Nasal cavity respiratory epithelium epithelial cell of viscerocranial mucosa (primary cell): ENCODE measurements around the gene IFNA6. TPM values are rescaled to one million over a fixed set of nuclear protein-coding genes. Genes with fewer than 3 reads are reported as not detected.

Experiments used
- total RNA-seq: library from RNA; depleted of rRNA; stranded (reverse); fragments of >200 nt; gene quantifications from 2 replicates; pipeline ENCODE4 v1.2.3, GENCODE V29; 2014

Gene IFNA6
- total RNA-seq: not detected in 2 replicates

DNA sequence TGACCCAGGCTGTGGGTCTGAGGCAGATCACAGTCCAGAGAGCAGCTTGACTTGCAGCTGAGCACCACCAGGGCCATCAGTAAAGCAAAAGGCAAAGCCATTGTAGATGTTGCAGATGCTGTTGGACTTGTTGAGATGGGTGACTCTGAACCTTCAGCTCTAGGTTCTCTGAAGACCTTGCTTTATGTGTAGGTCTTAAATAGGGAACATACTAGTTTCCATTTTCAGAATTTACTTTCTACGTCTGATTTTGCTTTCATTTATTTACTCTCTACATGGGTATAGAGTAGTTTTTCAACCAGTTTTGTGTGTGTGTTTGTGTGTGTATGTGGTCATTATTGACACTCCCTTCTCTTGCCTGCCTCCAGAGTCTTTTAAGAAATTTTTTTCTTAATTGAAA is at the start of gene IFNA6:
IFNA6 (minus strand) TSS at position 101 of the 400 bp plus-strand sequence; CDS start at position 101, 0 bp downstream.

DNA sequence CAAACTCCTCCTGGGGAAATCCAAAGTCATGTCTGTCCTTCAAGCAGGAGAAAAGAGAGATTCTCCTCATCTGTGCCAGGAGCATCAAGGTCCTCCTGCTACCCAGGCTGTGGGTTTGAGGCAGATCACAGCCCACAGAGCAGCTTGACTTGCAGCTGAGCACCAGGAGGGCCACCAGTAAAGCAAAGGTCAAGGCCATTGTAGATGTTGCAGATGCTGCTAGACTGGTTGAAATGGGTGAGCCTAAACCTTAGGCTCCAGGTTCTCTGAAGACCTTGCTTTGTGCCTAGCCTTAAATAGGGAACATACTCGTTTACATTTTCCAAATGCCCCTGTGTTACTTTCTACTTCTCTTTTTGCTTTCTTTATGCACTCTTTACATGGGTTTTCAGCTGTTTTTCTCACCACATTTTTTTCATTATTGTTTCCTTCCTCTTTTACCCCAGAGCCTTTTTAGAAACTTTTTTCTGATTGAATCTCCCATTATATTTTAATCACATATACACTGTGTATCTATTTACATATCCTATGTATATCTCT is 34.5 kb upstream of the IFNA6 start, which contains the start of gene IFNA2:
IFNA2 (minus strand) TSS at position 268 of the 540 bp plus-strand sequence; CDS start at position 199, 69 bp downstream.

DNA sequence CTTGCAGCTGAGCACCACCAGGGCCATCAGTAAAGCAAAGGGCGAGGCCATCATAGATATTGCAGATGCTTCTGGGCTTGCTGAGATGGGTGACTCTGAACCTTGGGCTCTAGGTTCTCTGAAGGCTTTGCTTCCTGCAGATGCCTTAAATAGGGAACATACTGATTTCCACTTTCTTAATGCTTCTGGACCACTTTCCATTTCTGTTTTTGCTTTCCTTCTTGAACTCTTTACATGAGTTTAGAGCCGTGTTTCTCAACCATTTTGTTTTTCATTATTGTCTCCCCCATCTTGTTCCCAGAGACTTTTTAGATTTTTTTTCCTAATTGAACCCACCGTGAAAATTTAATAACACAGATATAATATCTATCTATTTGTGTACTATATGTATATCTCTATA is 17.3 kb upstream of the IFNA6 start, which contains the start of gene IFNA13:
IFNA13 (minus strand) TSS at position 101 of the 400 bp plus-strand sequence; CDS start at position 54, 47 bp downstream.

DNA sequence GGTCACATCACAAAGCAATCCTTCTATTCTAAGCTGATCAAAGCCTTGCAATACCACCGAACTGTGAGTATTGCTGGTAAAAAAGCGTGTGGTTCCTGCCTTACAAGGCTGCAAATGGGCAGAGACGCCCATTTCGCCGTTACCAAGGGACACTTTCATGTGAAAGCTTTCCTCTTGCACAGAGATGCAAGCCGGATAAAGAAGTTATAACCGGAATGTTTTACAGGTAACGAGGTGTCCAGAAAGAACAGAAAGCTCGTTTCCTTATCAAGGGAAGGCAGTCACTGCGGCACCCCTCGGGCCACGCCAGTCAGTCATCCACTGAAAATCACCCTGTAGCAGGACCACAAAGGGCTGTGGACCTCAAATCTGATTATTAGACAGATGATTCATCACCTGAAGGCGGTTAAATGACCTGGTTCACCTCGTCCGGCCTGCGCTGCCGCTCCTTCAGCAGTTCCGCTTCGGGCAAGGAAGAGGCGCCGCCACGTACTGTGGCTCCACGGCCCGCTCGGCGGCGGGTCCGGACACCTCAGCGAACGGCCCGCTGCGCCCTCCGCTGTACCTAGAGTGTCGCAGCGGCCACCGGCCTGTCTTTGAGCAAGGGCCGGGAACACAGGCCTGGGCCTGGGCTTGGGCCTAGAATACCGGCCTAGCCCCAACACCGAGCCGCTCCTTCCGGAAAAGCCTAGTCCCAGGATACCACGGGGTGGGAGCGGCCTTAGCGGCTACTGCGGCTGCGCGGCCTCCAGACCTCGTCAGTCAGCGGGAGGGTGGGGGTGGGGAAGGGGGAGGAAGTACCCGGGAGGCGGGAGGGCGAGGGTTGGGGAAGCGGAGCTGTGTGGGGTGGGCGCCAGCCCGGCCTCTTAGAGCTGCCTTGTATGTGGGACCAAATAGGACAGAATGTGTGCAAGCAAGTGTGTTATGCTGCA is 15.7 kb downstream of the IFNA6 start, which contains the start of gene KLHL9:
KLHL9 (minus strand) TSS at position 704 of the 932 bp plus-strand sequence; CDS start at position 159, 545 bp downstream.

GRCh38 chr9:21305213-21305612 is 45.5 kb downstream of the IFNA6 start, which contains the start of gene IFNA5:
Gene IFNA5 (minus strand): TSS chr9:21305313. CDS start chr9:21305256, 57 bp downstream.

Other genes starting within 250 kb of the IFNA6 start
- not detected in 2 replicates for gene IFNW1, start 209.1 kb downstream of the IFNA6 start, total RNA-seq
- not detected in 2 replicates for gene IFNA21, start 184.2 kb downstream of the IFNA6 start, total RNA-seq
- not detected in 2 replicates for gene IFNA4, start 163.3 kb downstream of the IFNA6 start, total RNA-seq
- gene IFNA7, start 148.7 kb downstream of the IFNA6 start, total RNA-seq: not detected in 2 replicates
- not detected in 2 replicates for gene IFNA10, start 143.7 kb downstream of the IFNA6 start, total RNA-seq
- not detected in 2 replicates for gene IFNA16, start 133.6 kb downstream of the IFNA6 start, total RNA-seq
- not detected in 2 replicates for gene IFNA17, start 122.7 kb downstream of the IFNA6 start, total RNA-seq
- not detected in 2 replicates for gene IFNA14, start 110.9 kb downstream of the IFNA6 start, total RNA-seq
- gene IFNA5, start 45.6 kb downstream of the IFNA6 start, total RNA-seq: not detected in 2 replicates
- 33.5 and 47.5 TPM in 2 replicates for gene KLHL9, start 15.5 kb downstream of the IFNA6 start, total RNA-seq
- gene IFNA13, start 17.2 kb upstream of the IFNA6 start, total RNA-seq: not detected in 2 replicates
- gene IFNA2, start 34.5 kb upstream of the IFNA6 start, total RNA-seq: not detected in 2 replicates
- gene IFNA8, start 58.2 kb upstream of the IFNA6 start, total RNA-seq: not detected in 2 replicates
- gene IFNA1, start 89.6 kb upstream of the IFNA6 start, total RNA-seq: not detected in 2 replicates
- 3.4 and 22.5 TPM in 2 replicates for gene IFNE, start 131.4 kb upstream of the IFNA6 start, total RNA-seq